HG03442 (cell line): ENCODE results near the gene ARGLU1.
A peak's percentile ranks its signal among the peaks of the same experiment; 100 is the strongest.

Experiments used
- ATAC-seq: cut with Tn5 transposase; IDR thresholded peaks from one replicate; pipeline ENCODE4 v1.9.1; 2021; ENCODE audit warnings: mild to moderate bottlenecking, moderate library complexity; ENCODE audit not compliant: unreplicated experiment

ARGLU1 gene

GRCh38 chr13:106587787-106588186 lies 19.9 kb upstream of the ARGLU1 start:
- ATAC-seq = no peak

GRCh38 chr13:106586648-106587166 lies 18.8 kb upstream of the ARGLU1 start:
- no peak for ATAC-seq

GRCh38 chr13:106581225-106581624 lies 13.3 kb upstream of the ARGLU1 start:
- no peak for ATAC-seq

GRCh38 chr13:106575896-106576295 lies 8.0 kb upstream of the ARGLU1 start:
- no peak for ATAC-seq

- no peak for ATAC-seq
Measured at GRCh38 chr13:106573868-106574267, 5.9 kb upstream of the ARGLU1 start.

- no peak for ATAC-seq
Measured at GRCh38 chr13:106573284-106573846, 5.4 kb upstream of the ARGLU1 start.

GRCh38 chr13:106570299-106570852 lies 2.4 kb upstream of the ARGLU1 start:
- ATAC-seq = no peak

- ATAC-seq = no peak
Measured at GRCh38 chr13:106569233-106570095, 1.5 kb upstream of the ARGLU1 start.

GRCh38 chr13:106568299-106569003 lies 514 bp upstream of the ARGLU1 start:
- ATAC-seq = peak; percentile 32

- ATAC-seq = peak; percentile 35
Measured at GRCh38 chr13:106566641-106567473, 1.1 kb downstream of the ARGLU1 start.

GRCh38 chr13:106565127-106565775 lies 2.7 kb downstream of the ARGLU1 start:
- no peak for ATAC-seq

GRCh38 chr13:106562301-106562700 lies 5.6 kb downstream of the ARGLU1 start:
- ATAC-seq = no peak

GRCh38 chr13:106561551-106562170 lies 6.3 kb downstream of the ARGLU1 start:
- ATAC-seq = peak; percentile 88

GRCh38 chr13:106560821-106561220 lies 7.1 kb downstream of the ARGLU1 start:
- peak; percentile 44 for ATAC-seq

- ATAC-seq = no peak
Measured at GRCh38 chr13:106558527-106558926, 9.4 kb downstream of the ARGLU1 start.

- no peak for ATAC-seq
Measured at GRCh38 chr13:106555631-106556328, 12.2 kb downstream of the ARGLU1 start.

GRCh38 chr13:106551751-106552150 lies 16.2 kb downstream of the ARGLU1 start:
- ATAC-seq = no peak

GRCh38 chr13:106551350-106551749 lies 16.6 kb downstream of the ARGLU1 start:
- no peak for ATAC-seq
